PC-3 (cell line): ENCODE results near the gene FDXR.

Experiments
- EZH2 ChIP-seq: fragments of 300-600 bp; sonication (generic); IDR thresholded peaks from one replicate; pipeline ENCODE4 v1.6.1; 2017; ENCODE audit warnings: antibody characterized with exemption, mild to moderate bottlenecking, low read length; ENCODE audit not compliant: unreplicated experiment
- TF ChIP-seq, protein P1 (sequence below): fragments of 300-600 bp; sonication (generic); conservative IDR thresholded peaks from 2 replicates; pipeline ENCODE4 v1.5.1; 2017; ENCODE audit warnings: antibody characterized with exemption, low read depth, mild to moderate bottlenecking, low read length

DNA sequence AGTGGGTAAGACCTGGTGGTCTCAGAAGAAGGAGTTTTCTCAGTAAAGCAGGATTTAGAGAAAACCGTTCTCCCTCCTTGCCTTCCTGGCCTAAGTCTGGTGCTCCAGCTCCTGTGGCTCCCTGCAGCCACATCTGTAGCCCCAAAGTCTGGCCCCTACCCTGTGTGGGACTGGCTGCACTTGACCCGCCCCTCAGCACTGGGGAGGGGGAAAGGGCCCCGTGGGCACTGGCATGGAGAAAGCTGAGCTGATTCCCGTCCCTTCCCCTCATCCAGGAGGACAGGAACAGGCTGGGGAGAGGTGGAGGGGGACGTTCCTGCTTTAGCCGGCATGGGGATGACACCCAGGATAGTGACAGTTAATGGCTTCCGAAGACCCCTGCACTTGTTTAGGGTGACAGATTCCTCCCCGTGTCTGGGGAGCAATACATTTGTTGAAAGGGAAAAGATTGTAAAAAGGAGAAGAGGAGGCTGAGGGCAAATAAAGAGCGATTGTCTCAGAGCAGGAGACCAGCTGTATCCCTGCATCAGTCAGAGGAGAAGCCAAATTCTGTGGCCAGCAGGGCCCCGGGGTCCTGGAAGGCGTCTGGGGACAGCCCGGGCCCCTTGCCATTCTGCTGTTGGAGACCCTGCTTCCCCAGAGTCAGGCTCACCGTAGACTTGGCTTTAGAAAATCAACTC lies 51.0 kb downstream of the FDXR start:
- TF ChIP-seq, protein P1, sequence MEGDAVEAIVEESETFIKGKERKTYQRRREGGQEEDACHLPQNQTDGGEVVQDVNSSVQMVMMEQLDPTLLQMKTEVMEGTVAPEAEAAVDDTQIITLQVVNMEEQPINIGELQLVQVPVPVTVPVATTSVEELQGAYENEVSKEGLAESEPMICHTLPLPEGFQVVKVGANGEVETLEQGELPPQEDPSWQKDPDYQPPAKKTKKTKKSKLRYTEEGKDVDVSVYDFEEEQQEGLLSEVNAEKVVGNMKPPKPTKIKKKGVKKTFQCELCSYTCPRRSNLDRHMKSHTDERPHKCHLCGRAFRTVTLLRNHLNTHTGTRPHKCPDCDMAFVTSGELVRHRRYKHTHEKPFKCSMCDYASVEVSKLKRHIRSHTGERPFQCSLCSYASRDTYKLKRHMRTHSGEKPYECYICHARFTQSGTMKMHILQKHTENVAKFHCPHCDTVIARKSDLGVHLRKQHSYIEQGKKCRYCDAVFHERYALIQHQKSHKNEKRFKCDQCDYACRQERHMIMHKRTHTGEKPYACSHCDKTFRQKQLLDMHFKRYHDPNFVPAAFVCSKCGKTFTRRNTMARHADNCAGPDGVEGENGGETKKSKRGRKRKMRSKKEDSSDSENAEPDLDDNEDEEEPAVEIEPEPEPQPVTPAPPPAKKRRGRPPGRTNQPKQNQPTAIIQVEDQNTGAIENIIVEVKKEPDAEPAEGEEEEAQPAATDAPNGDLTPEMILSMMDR = no peak
- TF ChIP-seq EZH2 = no peak
